GM10266 (cell line): ENCODE data around the gene TSR1.
"Not testable (repeated sequence)": the region's sequence is repeated elsewhere in the genome, so short reads cannot be mapped to it uniquely, and the experiment has no call there.

Source experiments
- DNase-seq: peaks from one replicate; pipeline ENCODE4 v3.0.0; 2012; ENCODE audit errors: extremely low spot score
- CTCF ChIP-seq: IDR thresholded peaks from 2 replicates; pipeline ENCODE4 v1.5.1; 2012; ENCODE audit warnings: mild to moderate bottlenecking, low read depth; ENCODE audit not compliant: control insufficient read depth, insufficient read depth; ENCODE audit errors: missing control alignments

The TSR1 gene

DNA sequence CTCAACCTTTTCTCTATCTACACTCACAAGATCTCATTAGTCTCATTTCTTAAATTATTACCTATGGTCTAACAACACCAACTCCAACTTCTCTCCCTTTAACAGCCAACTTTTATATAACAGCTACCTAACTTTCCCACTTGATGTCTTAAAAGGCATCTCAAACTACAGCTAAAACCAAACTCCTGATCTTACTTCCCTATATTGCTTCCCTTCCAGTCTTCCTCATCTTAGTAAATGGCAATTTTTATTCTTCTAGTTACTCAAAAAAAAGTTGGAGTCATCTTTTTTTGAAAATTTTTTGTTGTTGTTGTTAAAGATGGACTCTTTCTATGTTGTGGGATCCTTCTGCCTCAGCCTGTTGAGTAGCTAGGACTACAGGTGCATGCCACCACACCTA is 17.2 kb downstream of the TSR1 start:
- no peak for DNase-seq
- no peak for TF ChIP-seq CTCF

DNA sequence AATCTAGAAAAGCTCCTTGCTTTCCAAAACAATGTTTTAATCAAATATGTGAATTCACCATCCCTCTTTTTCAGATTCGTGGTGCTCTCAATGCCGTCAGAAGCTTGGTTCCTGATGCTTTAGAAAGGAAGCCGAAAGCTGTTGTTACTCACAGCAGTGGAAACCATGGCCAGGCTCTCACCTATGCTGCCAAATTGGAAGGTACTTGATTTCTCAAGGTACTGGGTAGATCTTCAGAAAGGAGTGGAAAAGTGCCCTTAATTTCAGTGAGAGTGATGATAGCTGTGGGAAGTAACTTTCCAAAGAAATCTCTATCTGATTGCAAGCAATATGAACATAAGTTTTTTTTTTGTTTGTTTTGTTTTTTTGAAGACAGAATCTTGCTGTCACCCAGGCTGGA is 18.5 kb downstream of the TSR1 start:
- no peak for TF ChIP-seq CTCF
- DNase-seq: no peak

- not testable (repeated sequence) for DNase-seq
Observed at GRCh38 chr17:2316916-2317205, 19.4 kb downstream of the TSR1 start.

DNA sequence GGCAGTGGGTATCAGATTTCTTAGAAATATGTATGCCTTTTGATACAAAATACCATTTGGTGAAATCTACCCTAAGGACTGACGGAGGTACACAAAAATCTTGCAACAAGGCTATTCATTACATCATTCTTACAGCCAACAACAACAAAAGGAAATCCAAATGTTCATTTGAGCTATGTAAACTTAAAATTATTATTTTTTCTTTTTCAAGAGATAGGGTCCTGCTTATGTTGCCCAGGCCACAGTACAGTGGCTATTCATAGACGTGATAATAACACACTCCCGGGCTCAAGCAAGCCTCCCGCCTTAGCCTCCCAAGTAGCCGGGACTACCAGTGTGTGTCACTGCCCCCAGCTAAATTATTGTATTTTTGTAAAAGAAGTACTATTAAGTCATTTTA is 23.5 kb downstream of the TSR1 start:
- TF ChIP-seq CTCF: no peak
- no peak for DNase-seq

GRCh38 chr17:2309338-2310154 is 26.7 kb downstream of the TSR1 start:
- DNase-seq: no peak
- TF ChIP-seq CTCF: no peak

DNA sequence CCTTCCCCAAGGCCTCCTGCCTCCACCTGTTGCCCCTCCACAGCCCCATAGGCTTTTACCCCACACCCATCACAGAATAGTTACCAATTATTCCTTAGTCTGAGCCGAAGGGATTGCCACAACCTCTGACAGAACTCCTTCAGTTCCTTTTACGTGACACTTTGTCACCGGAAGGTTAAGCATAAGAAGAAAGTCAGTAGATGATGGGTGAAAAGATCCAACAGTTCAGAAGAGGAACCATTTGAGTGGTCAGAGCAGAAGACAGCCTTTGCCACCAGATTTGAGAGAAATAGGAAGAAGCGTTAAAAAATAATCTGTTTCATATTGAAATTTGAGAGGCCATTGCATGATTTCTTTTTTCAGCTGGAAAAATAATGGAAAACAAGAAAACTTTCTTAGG is 31.3 kb downstream of the TSR1 start:
- DNase-seq: no peak
- no peak for TF ChIP-seq CTCF

- DNase-seq: peak; percentile 99
- no peak for TF ChIP-seq CTCF
Observed at GRCh38 chr17:2303204-2304188, 32.8 kb downstream of the TSR1 start, which contains the start of the genes SMG6 and SRR. TSS of gene SMG6 (minus strand) at chr17:2303785. CDS start at chr17:2303720, 65 bp downstream. TSS of gene SRR (plus strand) at chr17:2303950. CDS start at chr17:2315561, 11,611 bp downstream.
